Activated CD4-positive, alpha-beta T cell treated with anti-CD3 and anti-CD28 coated beads, Interleukin-2, amount 50 U/mL, for 48 hours (primary cell): Measurements from ENCODE around the gene C1orf159.

ENCODE experiments used
- DNase-seq, 2 experiments: peaks; one replicate each; pipeline ENCODE4 v3.0.0-alpha.2; 2020

C1orf159 gene

GRCh38 chr1:1090424-1091343, 25.2 kb downstream of the C1orf159 start:
- DNase-seq = no peak

- no peak for DNase-seq
These were observed 26.0 kb downstream of the C1orf159 start for GRCh38 chr1:1089731-1090423.

GRCh38 chr1:1088801-1089680, 26.8 kb downstream of the C1orf159 start:
- DNase-seq = no peak

GRCh38 chr1:1088029-1088800, 27.7 kb downstream of the C1orf159 start:
- DNase-seq = no peak

GRCh38 chr1:1087351-1088028, 28.4 kb downstream of the C1orf159 start:
- DNase-seq = no peak

- DNase-seq = no peak
These were observed 29.0 kb downstream of the C1orf159 start for GRCh38 chr1:1086911-1087341.

- peak in 1 of 2 experiments; percentile 2 for DNase-seq
These were observed 29.7 kb downstream of the C1orf159 start for GRCh38 chr1:1085911-1086841.

GRCh38 chr1:1085171-1085841, 30.6 kb downstream of the C1orf159 start:
- DNase-seq = no peak

- no peak for DNase-seq
These were observed 31.3 kb downstream of the C1orf159 start for GRCh38 chr1:1084372-1085170.

GRCh38 chr1:1083416-1084371, 32.2 kb downstream of the C1orf159 start:
- no peak for DNase-seq

- DNase-seq = no peak
These were observed 33.0 kb downstream of the C1orf159 start for GRCh38 chr1:1082776-1083415.

- DNase-seq = no peak
These were observed 33.6 kb downstream of the C1orf159 start for GRCh38 chr1:1082239-1082775.

GRCh38 chr1:1081311-1082238, 34.3 kb downstream of the C1orf159 start:
- DNase-seq = no peak

- DNase-seq = no peak
These were observed 35.0 kb downstream of the C1orf159 start for GRCh38 chr1:1080951-1081310.

- peak in 1 of 2 experiments; percentile 43 for DNase-seq
These were observed 35.6 kb downstream of the C1orf159 start for GRCh38 chr1:1080122-1080757.
